ENCODE data around the gene DLGAP1. TPM values are rescaled to one million over a fixed set of nuclear protein-coding genes. Genes with fewer than 3 reads are reported as not detected.

DLGAP1 gene
- polyA plus RNA-seq, 1 of the 3 experiments (the other 2 are of a cell fraction) = not detected

- Histone ChIP-seq H3K27ac (ENCODE audit: low read depth in 2 of 2, low read length in 1 of 2) (no peak overlapping the region), H3K9ac (no peak overlapping the region), H3K27me3 (ENCODE audit: insufficient read depth) (no peaks in the 10 kb centered on the region), H3K4me1 (ENCODE audit: control insufficient read depth in 1 of 2, insufficient read depth in 2 of 2, low read depth in 1 of 2, low read length in 1 of 2) (peaks cover 0 to 5% of the 10 kb centered on the region in 2 experiments; a peak in 3 of 4 replicates), H3F3A (replicated peaks; ENCODE audit: insufficient read depth) (no peaks in the 10 kb centered on the region), H3K9me3 (no peaks in the 10 kb centered on the region), H3K9me2 (no peaks in the 10 kb centered on the region), H3K4me3 (ENCODE audit: low read depth in 2 of 2, low read length in 1 of 2) (no peak overlapping the region), H4K20me1 (ENCODE audit: insufficient read depth) (no peaks in the 10 kb centered on the region), H3K4me2 (no peak overlapping the region), H2AFZ (ENCODE audit: low read depth) (no peak overlapping the region), H3K79me2 (ENCODE audit: insufficient read depth) (no peaks in the 10 kb centered on the region), H3K36me3 (replicated peaks in 1 of 2; ENCODE audit: control insufficient read depth in 1 of 2, insufficient read depth in 2 of 2, low read length in 1 of 2) (no peaks in the 10 kb centered on the region)
- WGBS (ENCODE audit: low lambda C conversion rate) = 88% methylated on average over 3 of the region's 3 CpGs
- CTCF ChIA-PET = no interaction called here
- POLR2A ChIA-PET = no interaction called here
- DNase-seq = no peak
- TF ChIP-seq MAX (IDR thresholded peaks at IDR 0.05; ENCODE audit: low read depth) (no peak), RAD21 (IDR thresholded peaks at IDR 0.05; ENCODE audit: low read length) (no peak), GATA2 (CRISPR knock-in tag; IDR thresholded peaks at IDR 0.05) (no peak), CTCF (IDR thresholded peaks at IDR 0.05) (no peak), YY1 (IDR thresholded peaks at IDR 0.05; ENCODE audit: low read depth) (no peak), USF1 (IDR thresholded peaks at IDR 0.05; ENCODE audit: borderline replicate concordance, low read depth) (no peak), IRF3 (IDR thresholded peaks at IDR 0.05; ENCODE audit: low read depth, low read length) (no peak), NFIC (IDR thresholded peaks at IDR 0.05; ENCODE audit: borderline replicate concordance) (no peak), SIN3A (IDR thresholded peaks at IDR 0.05; ENCODE audit: borderline replicate concordance, low read depth, low read length) (no peak), RFX5 (IDR thresholded peaks at IDR 0.05; ENCODE audit: low read length) (no peak), GABPA (IDR thresholded peaks at IDR 0.05; ENCODE audit: low read depth) (no peak), PBX3 (IDR thresholded peaks at IDR 0.05) (no peak), FOSL2 (IDR thresholded peaks at IDR 0.05; ENCODE audit: borderline replicate concordance, low read depth) (no peak), POLR2AphosphoS5 (IDR thresholded peaks at IDR 0.05; ENCODE audit: low read depth, low read length) (no peak), NRF1 (IDR thresholded peaks at IDR 0.05; ENCODE audit: low read depth, low read length) (no peak), CHD2 (IDR thresholded peaks at IDR 0.05; ENCODE audit: low read length, partially characterized antibody) (no peak), EP300 (IDR thresholded peaks at IDR 0.05; ENCODE audit: borderline replicate concordance in 1 of 2, low read depth in 1 of 2, low read length in 1 of 2) (no peak), MEF2A (IDR thresholded peaks at IDR 0.05; ENCODE audit: borderline replicate concordance, low read depth) (no peak)
Measured at GRCh38 chr18:3552305-3552704, 902.8 kb downstream of the DLGAP1 start.
